HG03439 (cell line): ENCODE data around the gene LMOD2.

Experiments used
- ATAC-seq: cut with Tn5 transposase; IDR thresholded peaks from one replicate; pipeline ENCODE4 v1.9.1; 2021; ENCODE audit warnings: mild to moderate bottlenecking, moderate library complexity; ENCODE audit not compliant: unreplicated experiment

Gene LMOD2

GRCh38 chr7:123637878-123638277, 17.8 kb upstream of the LMOD2 start:
- ATAC-seq: no peak

GRCh38 chr7:123639631-123640030, 16.0 kb upstream of the LMOD2 start:
- ATAC-seq: no peak

- ATAC-seq: no peak
These were observed 15.1 kb upstream of the LMOD2 start for GRCh38 chr7:123640583-123640982.

- no peak for ATAC-seq
These were observed 13.8 kb upstream of the LMOD2 start for GRCh38 chr7:123641901-123642300.

GRCh38 chr7:123643495-123644441, 11.9 kb upstream of the LMOD2 start:
- no peak for ATAC-seq

- ATAC-seq: no peak
These were observed 10.2 kb upstream of the LMOD2 start for GRCh38 chr7:123645516-123645915.

- ATAC-seq: no peak
These were observed 8.4 kb upstream of the LMOD2 start for GRCh38 chr7:123647106-123647730.

- ATAC-seq: no peak
These were observed 5.7 kb upstream of the LMOD2 start for GRCh38 chr7:123649964-123650363.

GRCh38 chr7:123650595-123650994, 5.1 kb upstream of the LMOD2 start:
- no peak for ATAC-seq

GRCh38 chr7:123652406-123652805, 3.3 kb upstream of the LMOD2 start:
- ATAC-seq: no peak

- no peak for ATAC-seq
These were observed 2.5 kb upstream of the LMOD2 start for GRCh38 chr7:123653162-123653561.

GRCh38 chr7:123656544-123657303, 1.1 kb downstream of the LMOD2 start:
- no peak for ATAC-seq

GRCh38 chr7:123657304-123657685, 1.6 kb downstream of the LMOD2 start:
- no peak for ATAC-seq

GRCh38 chr7:123658023-123658422, 2.4 kb downstream of the LMOD2 start:
- ATAC-seq: no peak

GRCh38 chr7:123660514-123661354, 5.1 kb downstream of the LMOD2 start:
- no peak for ATAC-seq

- no peak for ATAC-seq
These were observed 6.1 kb downstream of the LMOD2 start for GRCh38 chr7:123661765-123662164.

- ATAC-seq: no peak
These were observed 6.6 kb downstream of the LMOD2 start for GRCh38 chr7:123662293-123662692.

- no peak for ATAC-seq
These were observed 7.1 kb downstream of the LMOD2 start for GRCh38 chr7:123662755-123663154.

- no peak for ATAC-seq
These were observed 7.5 kb downstream of the LMOD2 start for GRCh38 chr7:123663200-123663599.

GRCh38 chr7:123665157-123665556, 9.5 kb downstream of the LMOD2 start:
- ATAC-seq: no peak

- ATAC-seq: no peak
These were observed 10.2 kb downstream of the LMOD2 start for GRCh38 chr7:123665896-123666295.
